ENCODE measurements around the gene PML.

The PML gene

DNA sequence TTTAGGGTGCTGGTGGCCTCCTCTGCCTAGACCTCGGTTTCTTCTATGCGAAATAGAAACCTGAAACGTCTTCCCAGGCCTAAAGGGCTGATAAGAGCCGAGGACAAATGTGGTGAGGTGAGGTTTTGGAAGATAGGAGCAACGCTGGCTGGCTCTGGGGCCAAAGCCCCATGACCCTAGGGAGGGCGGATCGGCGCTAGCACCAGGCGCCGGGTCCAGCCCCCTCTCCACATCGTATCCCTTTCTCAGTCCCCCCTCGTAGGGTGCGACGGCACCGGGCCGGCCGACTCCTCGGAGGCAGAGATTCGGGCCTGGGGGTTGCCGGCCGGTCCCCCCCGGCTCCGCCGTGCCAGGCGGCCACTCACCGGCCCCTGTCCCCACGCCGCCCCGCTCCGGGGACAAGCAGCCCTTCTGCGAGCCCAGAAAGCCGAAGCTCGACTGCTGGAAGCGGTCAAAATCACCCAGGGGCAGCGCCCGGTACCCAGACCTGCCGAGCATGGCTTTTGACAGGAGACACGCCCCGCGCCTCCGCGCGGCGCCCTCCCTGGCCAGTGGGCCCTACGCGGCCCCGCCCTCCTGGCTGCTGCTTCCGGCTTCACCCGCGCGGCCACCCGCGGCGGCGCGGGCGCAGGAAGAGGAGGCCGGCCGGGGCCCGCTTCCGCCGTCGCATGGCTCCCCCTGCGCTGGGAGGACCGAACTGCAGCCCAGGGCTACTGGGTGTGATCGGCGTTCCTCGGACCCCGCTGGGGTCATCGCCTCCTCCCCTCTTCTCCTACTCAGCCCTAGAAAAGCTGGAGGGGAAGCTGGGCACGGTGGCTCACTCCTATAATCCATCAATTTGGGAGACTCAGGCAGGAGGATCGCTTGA, 2.6 kb upstream of the PML start, which contains the start of gene STOML1:
Gene STOML1, minus strand, starts transcription at position 570 of the 868 bp plus-strand sequence. Its CDS starts 72 bp downstream, at position 498.
- Histone ChIP-seq H3K4me2 (peak within 1 kb of the TSS; percentile 80), H3K36me3 (ENCODE audit: insufficient read depth) (no peaks in the 10 kb centered on the region), H3K4me1 (ENCODE audit: low read depth, poor library complexity, severe bottlenecking) (peaks cover 68% of the 10 kb centered on the region), H3K27ac (no peak within 1 kb of the TSS), H3K27me3 (ENCODE audit: insufficient read depth, low read depth) (no peaks in the 10 kb centered on the region), H3K79me2 (ENCODE audit: insufficient read depth, low read depth) (peaks cover 32% of the 10 kb centered on the region), H4K20me1 (ENCODE audit: insufficient read depth) (no peaks in the 10 kb centered on the region), H3K9ac (peak within 1 kb of the TSS; percentile 16; the same call in 1 of the 2 replicates), H2AFZ (ENCODE audit: low read depth) (peak within 1 kb of the TSS; percentile 65), H3K4me3 (IDR thresholded peaks at IDR 0.05; ENCODE audit: insufficient read depth, low read depth, low read length) (no peak within 1 kb of the TSS)
- TF ChIP-seq, protein P1, sequence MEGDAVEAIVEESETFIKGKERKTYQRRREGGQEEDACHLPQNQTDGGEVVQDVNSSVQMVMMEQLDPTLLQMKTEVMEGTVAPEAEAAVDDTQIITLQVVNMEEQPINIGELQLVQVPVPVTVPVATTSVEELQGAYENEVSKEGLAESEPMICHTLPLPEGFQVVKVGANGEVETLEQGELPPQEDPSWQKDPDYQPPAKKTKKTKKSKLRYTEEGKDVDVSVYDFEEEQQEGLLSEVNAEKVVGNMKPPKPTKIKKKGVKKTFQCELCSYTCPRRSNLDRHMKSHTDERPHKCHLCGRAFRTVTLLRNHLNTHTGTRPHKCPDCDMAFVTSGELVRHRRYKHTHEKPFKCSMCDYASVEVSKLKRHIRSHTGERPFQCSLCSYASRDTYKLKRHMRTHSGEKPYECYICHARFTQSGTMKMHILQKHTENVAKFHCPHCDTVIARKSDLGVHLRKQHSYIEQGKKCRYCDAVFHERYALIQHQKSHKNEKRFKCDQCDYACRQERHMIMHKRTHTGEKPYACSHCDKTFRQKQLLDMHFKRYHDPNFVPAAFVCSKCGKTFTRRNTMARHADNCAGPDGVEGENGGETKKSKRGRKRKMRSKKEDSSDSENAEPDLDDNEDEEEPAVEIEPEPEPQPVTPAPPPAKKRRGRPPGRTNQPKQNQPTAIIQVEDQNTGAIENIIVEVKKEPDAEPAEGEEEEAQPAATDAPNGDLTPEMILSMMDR (conservative IDR thresholded peaks at IDR 0.05; ENCODE audit: low read depth, low read length): peak; percentile 77

DNA sequence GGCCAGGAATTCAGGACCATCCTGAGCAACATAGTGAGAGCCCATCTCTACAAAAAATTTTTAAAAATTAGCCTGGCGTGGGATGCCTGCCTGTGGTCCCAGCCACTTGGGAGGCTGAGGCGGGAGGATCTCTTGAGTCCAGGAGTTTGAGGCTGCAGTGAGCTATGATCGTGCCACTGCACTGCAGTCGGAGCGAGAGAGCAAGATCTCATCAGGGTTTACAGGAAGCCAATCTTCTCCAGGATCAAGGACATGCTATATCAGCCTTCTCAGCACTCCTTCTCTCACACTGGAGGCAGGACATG, 2.0 kb upstream of the PML start:
- Histone ChIP-seq H3K36me3 (ENCODE audit: insufficient read depth) (no peaks in the 10 kb centered on the region), H3K27ac (no peak overlapping the region), H3K4me2 (peak overlapping the region; percentile 67), H3K4me3 (IDR thresholded peaks at IDR 0.05; ENCODE audit: insufficient read depth, low read depth, low read length) (no peak overlapping the region), H2AFZ (ENCODE audit: low read depth) (peak overlapping the region; percentile 65; the same call in 1 of the 2 replicates), H3K9ac (no peak overlapping the region; the same call in 1 of the 2 replicates), H4K20me1 (ENCODE audit: insufficient read depth) (no peaks in the 10 kb centered on the region), H3K4me1 (ENCODE audit: low read depth, poor library complexity, severe bottlenecking) (peaks cover 68% of the 10 kb centered on the region), H3K27me3 (ENCODE audit: insufficient read depth, low read depth) (no peaks in the 10 kb centered on the region), H3K79me2 (ENCODE audit: insufficient read depth, low read depth) (peaks cover 38% of the 10 kb centered on the region)
- TF ChIP-seq, protein P1 (conservative IDR thresholded peaks at IDR 0.05; ENCODE audit: low read depth, low read length): no peak; the same call in none of the 2 replicates

DNA sequence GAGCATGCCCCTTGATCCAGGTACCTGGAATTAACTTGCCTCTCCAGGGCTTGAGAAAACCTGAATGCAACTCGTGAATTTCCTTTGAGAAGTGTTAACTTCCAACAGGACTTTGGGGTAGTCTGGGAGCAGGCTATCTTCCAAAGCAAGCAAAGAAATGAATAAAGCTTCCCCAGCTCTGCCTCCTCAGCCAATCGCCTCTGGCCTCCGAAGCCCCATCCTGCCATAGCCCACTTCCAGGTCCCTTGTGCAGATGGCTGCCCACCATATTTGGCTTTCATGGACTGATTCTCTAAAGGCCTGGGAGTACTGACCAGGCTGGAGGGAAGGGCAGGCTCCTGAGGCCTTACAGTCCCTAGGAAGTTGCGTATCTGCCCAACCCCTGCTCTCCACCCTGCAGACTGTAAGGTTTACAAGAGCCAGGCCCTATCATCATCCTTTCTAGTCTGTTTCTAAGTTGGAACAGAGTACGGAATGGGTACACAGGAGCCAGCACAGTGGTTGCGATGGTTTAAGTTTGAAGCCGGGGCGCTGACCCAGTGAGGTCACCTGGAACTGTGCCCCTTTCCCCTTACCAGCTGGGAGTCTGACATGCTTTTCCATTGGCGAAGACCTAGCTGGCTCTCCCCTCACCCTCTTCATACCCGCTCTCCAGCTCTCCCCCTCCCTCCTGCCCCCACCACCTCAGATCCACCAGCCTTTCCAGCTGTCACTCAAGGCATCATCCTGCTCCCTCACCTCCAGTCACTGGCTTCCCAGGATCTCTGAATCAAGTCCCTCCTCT, 1.1 kb upstream of the PML start:
- no peaks in the 10 kb centered on the region for H3K36me3 ChIP-seq (ENCODE audit: insufficient read depth)
- no peak overlapping the region for H3K27ac ChIP-seq
- H3K79me2 ChIP-seq (ENCODE audit: insufficient read depth, low read depth): peaks cover 47% of the 10 kb centered on the region
- H3K9ac ChIP-seq: no peak overlapping the region
- no peak overlapping the region for H3K4me3 ChIP-seq (IDR thresholded peaks at IDR 0.05; ENCODE audit: insufficient read depth, low read depth, low read length)
- TF ChIP-seq, protein P1 (conservative IDR thresholded peaks at IDR 0.05; ENCODE audit: low read depth, low read length): no peak
- peaks cover 63% of the 10 kb centered on the region for H3K4me1 ChIP-seq (ENCODE audit: low read depth, poor library complexity, severe bottlenecking)
- H3K4me2 ChIP-seq: peak overlapping the region; percentile 74; the same call in 1 of the 2 replicates
- no peaks in the 10 kb centered on the region for H3K27me3 ChIP-seq (ENCODE audit: insufficient read depth, low read depth)
- H4K20me1 ChIP-seq (ENCODE audit: insufficient read depth): no peaks in the 10 kb centered on the region
- H2AFZ ChIP-seq (ENCODE audit: low read depth): no peak overlapping the region

DNA sequence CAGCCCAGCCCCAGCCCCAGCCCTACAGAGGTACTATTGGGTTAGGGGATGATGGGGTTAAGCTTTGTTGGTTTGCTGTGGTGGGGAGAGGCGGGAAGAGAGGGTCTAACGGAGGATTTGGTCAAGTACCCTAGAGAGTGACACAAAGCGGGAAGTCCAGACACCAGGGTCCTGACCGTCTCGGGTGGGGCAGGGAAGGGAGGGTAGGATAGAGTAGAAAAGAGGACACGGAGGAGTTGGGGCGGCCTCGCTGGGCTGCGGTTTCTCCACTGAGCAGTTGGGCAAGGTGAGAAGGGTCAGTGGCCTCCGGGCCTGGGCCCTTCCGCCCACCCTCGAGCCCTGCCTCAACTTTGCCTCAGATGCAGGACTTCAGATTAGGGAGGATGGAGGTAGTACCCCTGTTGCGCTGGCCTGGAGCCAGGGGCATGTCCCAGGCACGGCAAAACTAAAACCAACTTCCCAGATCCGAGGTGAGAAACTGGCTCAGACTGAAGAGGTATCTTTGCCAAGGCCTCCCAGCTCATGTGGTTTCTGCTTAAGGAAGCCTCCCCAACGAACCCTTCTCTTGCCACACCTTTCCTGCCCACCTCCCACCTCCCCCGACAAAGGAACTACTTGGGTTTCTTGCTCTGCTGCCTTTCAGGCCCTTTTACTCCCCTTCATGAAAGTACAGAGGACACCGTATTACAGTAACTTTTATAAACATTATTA, 551 bp downstream of the PML start:
- Histone ChIP-seq H3K4me3 (IDR thresholded peaks at IDR 0.05; ENCODE audit: insufficient read depth, low read depth, low read length) (no peak overlapping the region), H3K79me2 (ENCODE audit: insufficient read depth, low read depth) (peaks cover 56% of the 10 kb centered on the region), H3K9ac (peak overlapping the region; percentile 55; the same call in 1 of the 2 replicates), H4K20me1 (ENCODE audit: insufficient read depth) (no peaks in the 10 kb centered on the region), H3K4me1 (ENCODE audit: low read depth, poor library complexity, severe bottlenecking) (peaks cover 52% of the 10 kb centered on the region), H3K27ac (peak overlapping the region; percentile 56), H3K27me3 (ENCODE audit: insufficient read depth, low read depth) (no peaks in the 10 kb centered on the region), H3K4me2 (peak overlapping the region; percentile 95), H3K36me3 (ENCODE audit: insufficient read depth) (peaks cover 5% of the 10 kb centered on the region; the same call in 1 of the 2 replicates), H2AFZ (ENCODE audit: low read depth) (peak overlapping the region; percentile 48; the same call in 1 of the 2 replicates)
- TF ChIP-seq, protein P1 (conservative IDR thresholded peaks at IDR 0.05; ENCODE audit: low read depth, low read length): no peak

All from KMS-11 (cell line).